Brain microvascular endothelial cell (primary cell): ENCODE measurements around the gene MYLK4.

Source experiments
- DNase-seq: peaks from one replicate; pipeline ENCODE4 v3.0.0-alpha.2; 2020
- H3K27ac ChIP-seq: fragments of 250-450 bp; sonication (Bioruptor Pico); 2 replicates; pipeline ENCODE4 v1.5.1; 2020; ENCODE audit warnings: mild to moderate bottlenecking, moderate library complexity
- H3K27me3 ChIP-seq: fragments of 250-450 bp; sonication (Bioruptor Pico); replicated peaks from 2 replicates; pipeline ENCODE4 v1.5.1; 2020; ENCODE audit warnings: mild to moderate bottlenecking
- H3K36me3 ChIP-seq: fragments of 250-450 bp; sonication (Bioruptor Pico); replicated peaks from 2 replicates; pipeline ENCODE4 v1.5.1; 2020; ENCODE audit warnings: mild to moderate bottlenecking
- H3K4me3 ChIP-seq: 2 replicates; pipeline ENCODE4 v1.5.1; 2011; ENCODE audit warnings: low read depth, mild to moderate bottlenecking, control low read depth, low read length, moderate library complexity
- in situ Hi-C: cut with HindIII; loops from 2 replicates; pipeline ENCODE4 v1.10.0; 2017; ENCODE audit warnings: low sequenced_read_pairs, low pct_ligation_motif_present
- TF ChIP-seq, protein P1 (sequence below): IDR thresholded peaks from 2 replicates; pipeline ENCODE4 v1.5.1; 2011; ENCODE audit warnings: low read depth, mild to moderate bottlenecking, moderate library complexity, low read length, control low read depth, inconsistent platforms; ENCODE audit errors: missing control alignments

The MYLK4 gene

DNA sequence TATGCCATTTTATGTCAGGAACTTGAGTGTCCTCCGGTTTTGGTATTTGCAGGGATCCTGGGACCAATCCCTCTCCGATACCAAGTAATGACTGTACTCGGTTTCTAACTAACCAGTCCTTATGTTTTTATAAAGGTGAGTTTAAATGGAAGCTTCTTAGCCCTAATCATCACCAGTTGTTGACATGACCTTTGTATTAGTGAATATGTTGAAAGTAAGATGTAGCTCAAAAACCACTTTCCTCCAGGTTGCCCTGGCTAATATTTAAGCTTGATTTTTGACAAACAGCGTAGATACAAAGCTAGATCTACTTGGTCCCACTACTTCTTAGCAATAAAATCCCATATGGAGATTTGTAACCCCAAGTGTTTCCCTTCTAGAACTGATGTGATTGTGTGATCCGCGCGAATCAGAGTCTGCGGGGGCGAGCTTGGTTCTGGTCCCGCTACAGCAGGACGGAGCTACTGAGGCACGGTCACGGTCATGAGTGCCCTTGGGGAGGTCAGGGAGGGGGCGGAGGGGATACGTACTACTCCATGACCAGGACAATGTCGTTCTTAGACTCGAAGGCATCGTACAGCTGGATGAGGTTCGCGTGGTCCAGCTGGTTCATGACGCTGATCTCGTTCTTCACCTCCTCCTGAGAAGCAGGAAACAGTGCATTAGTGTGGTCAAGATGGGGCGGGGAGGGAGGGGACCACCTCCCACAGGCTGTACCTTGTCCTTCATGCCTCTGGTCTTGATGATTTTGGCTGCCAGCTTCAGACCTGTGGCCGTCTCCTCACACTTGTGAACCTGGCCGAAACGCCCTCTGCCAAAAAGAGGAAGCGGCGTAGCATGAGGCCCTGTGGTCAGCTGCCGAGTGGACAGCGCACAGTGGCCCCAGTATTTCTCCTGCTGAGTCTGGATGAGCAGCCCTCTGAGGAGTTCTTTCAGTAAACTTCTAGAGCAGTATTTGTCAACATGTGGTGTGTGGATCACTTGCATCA lies 65.7 kb downstream of the MYLK4 start:
- Histone ChIP-seq H3K27me3 (no peaks in the 10 kb centered on the region), H3K27ac (peak overlapping the region; percentile 55), H3K36me3 (no peaks in the 10 kb centered on the region), H3K4me3 (no peak overlapping the region)
- DNase-seq: no peak
- in situ Hi-C loops: no loop called here
- TF ChIP-seq, protein P1, sequence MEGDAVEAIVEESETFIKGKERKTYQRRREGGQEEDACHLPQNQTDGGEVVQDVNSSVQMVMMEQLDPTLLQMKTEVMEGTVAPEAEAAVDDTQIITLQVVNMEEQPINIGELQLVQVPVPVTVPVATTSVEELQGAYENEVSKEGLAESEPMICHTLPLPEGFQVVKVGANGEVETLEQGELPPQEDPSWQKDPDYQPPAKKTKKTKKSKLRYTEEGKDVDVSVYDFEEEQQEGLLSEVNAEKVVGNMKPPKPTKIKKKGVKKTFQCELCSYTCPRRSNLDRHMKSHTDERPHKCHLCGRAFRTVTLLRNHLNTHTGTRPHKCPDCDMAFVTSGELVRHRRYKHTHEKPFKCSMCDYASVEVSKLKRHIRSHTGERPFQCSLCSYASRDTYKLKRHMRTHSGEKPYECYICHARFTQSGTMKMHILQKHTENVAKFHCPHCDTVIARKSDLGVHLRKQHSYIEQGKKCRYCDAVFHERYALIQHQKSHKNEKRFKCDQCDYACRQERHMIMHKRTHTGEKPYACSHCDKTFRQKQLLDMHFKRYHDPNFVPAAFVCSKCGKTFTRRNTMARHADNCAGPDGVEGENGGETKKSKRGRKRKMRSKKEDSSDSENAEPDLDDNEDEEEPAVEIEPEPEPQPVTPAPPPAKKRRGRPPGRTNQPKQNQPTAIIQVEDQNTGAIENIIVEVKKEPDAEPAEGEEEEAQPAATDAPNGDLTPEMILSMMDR: no peak

DNA sequence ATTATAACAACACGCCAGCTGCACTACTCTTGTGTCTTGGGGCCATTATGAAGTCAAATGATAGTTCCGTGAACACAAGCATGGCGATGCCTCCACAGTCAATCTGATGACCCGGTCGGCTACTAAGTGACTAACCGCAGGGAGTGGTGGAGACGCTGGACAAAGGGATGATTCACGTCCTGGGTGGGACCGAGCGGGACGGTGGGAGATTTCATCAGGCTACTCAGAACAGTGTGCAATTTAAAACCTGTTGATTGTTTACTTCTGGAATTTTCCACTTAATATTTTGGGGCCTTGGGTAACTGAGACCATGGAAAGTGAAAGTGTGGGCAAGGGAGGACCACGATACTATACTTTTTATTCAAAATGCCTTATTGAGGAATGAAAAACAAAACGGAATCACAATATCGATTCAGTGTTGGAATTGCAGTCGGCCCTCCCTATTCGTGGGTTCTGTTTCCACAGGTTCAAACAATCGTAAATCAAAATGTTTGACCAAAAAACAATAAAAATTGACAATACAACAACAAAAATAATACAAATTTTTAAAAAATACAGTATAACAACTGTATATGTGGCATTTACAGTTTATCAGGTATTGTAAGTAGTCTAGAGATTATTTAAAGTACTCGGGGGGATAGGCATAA lies 66.5 kb downstream of the MYLK4 start:
- H3K27ac ChIP-seq: peak overlapping the region; percentile 55
- H3K36me3 ChIP-seq: no peaks in the 10 kb centered on the region
- H3K27me3 ChIP-seq: no peaks in the 10 kb centered on the region
- in situ Hi-C loops: no loop called here
- TF ChIP-seq, protein P1: no peak
- DNase-seq: peak; percentile 86
- no peak overlapping the region for H3K4me3 ChIP-seq

DNA sequence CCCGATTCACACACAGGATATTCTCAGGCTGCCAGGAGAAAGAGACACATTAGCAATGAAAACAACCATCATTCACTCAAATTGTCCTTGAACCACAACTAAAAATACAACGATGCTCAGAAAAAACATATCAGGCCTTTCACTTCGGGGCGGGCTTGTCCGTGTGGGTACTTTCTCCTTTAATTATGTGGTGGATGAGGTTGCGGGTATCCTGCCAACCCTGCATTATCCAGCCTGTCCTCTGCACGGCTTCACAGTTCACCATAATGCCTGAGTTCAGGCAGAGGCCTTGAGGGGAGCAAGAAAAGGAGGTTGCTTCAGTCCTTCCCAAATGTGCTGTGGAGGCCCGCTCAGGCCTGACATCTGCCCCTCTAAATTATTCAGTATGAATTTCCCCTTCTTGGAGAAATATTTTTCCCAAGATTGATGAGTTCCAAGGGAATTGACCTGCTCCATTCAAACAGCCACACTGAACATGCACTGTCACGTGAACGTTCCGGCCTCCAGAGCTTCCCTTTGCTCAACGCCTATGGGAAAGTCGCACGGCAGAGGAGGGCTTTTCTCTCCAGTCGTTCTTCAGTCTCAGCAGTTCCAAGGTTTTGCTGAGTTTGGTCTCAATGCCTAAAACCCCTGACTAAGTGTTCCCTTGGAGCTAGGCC lies 70.3 kb downstream of the MYLK4 start:
- TF ChIP-seq, protein P1: no peak
- Histone ChIP-seq H3K27me3 (no peaks in the 10 kb centered on the region), H3K27ac (no peak overlapping the region), H3K4me3 (no peak overlapping the region), H3K36me3 (no peaks in the 10 kb centered on the region)
- in situ Hi-C loops: no loop called here
- no peak for DNase-seq

GRCh38 chr6:2677080-2677593 lies 73.6 kb downstream of the MYLK4 start:
- in situ Hi-C loops: no loop called here
- TF ChIP-seq, protein P1: no peak
- DNase-seq: no peak
- Histone ChIP-seq H3K27ac (no peak overlapping the region), H3K36me3 (no peaks in the 10 kb centered on the region), H3K4me3 (no peak overlapping the region), H3K27me3 (no peaks in the 10 kb centered on the region)

GRCh38 chr6:2676048-2676447 lies 74.7 kb downstream of the MYLK4 start:
- TF ChIP-seq, protein P1: no peak
- no peak for DNase-seq
- Histone ChIP-seq H3K27me3 (no peaks in the 10 kb centered on the region), H3K27ac (no peak overlapping the region), H3K4me3 (no peak overlapping the region), H3K36me3 (no peaks in the 10 kb centered on the region)
- in situ Hi-C loops: no loop called here
